Right lung (tissue), 5 donors: Measurements from ENCODE around the gene NANS. TPM values are rescaled to one million over a fixed set of nuclear protein-coding genes. Genes with fewer than 3 reads are reported as not detected.
"Not testable (repeated sequence)": the region's sequence is repeated elsewhere in the genome, so short reads cannot be mapped to it uniquely, and the experiment has no call there.

Experiments
- DNase-seq, 2 donors: peaks; one replicate each; pipeline ENCODE4 v3.0.0-alpha.2; 2013
- polyA plus RNA-seq, 5 donors: library from polyadenylated mRNA; unstranded; fragments of 120-200 nt; gene quantifications; one replicate each; pipeline versions ENCODE4 v1.2.1 to v1.2.3, GENCODE V29; 2013; ENCODE audit warnings: inconsistent platforms in 1 of 5, low replicate concordance in 1 of 5; ENCODE audit not compliant: insufficient read length in 5 of 5, insufficient read depth in 1 of 5

Gene NANS
- polyA plus RNA-seq, 5 donors, result 36.5 to 53.0 (median 39.9) TPM

- DNase-seq, result no peak
These were observed 39.6 kb downstream of the NANS start for GRCh38 chr9:98096091-98096490.

GRCh38 chr9:98097836-98098235, 41.3 kb downstream of the NANS start:
- DNase-seq, result no peak

GRCh38 chr9:98099346-98099745, 42.8 kb downstream of the NANS start:
- DNase-seq, result no peak

- DNase-seq, result no peak
These were observed 43.4 kb downstream of the NANS start for GRCh38 chr9:98099898-98100297.

- no peak for DNase-seq
These were observed 43.9 kb downstream of the NANS start for GRCh38 chr9:98100456-98100855.

- DNase-seq, result no peak
These were observed 44.9 kb downstream of the NANS start for GRCh38 chr9:98101416-98101815.

- DNase-seq, result no peak
These were observed 45.3 kb downstream of the NANS start for GRCh38 chr9:98101868-98102273.

- no peak for DNase-seq
These were observed 47.9 kb downstream of the NANS start for GRCh38 chr9:98104445-98104881.

GRCh38 chr9:98105006-98105405, 48.5 kb downstream of the NANS start:
- DNase-seq, result no peak

GRCh38 chr9:98107926-98108325, 51.4 kb downstream of the NANS start:
- DNase-seq, result no peak

GRCh38 chr9:98108531-98109031, 52.0 kb downstream of the NANS start:
- no peak for DNase-seq

- no peak for DNase-seq
These were observed 52.5 kb downstream of the NANS start for GRCh38 chr9:98109052-98109451.

- not testable (repeated sequence) for DNase-seq
These were observed 60.6 kb downstream of the NANS start for GRCh38 chr9:98117097-98117496.

GRCh38 chr9:98117984-98118639, 61.6 kb downstream of the NANS start:
- DNase-seq, result no peak

- peak; percentile 64 to 71 for DNase-seq
These were observed 62.4 kb downstream of the NANS start, which contains the start of gene TRIM14 for GRCh38 chr9:98118640-98119601. Gene TRIM14 (minus strand): TSS chr9:98119222. CDS start chr9:98119188, 34 bp downstream.

GRCh38 chr9:98120476-98120875, 63.9 kb downstream of the NANS start:
- DNase-seq, result no peak

GRCh38 chr9:98121058-98121457, 64.5 kb downstream of the NANS start:
- DNase-seq, result no peak

GRCh38 chr9:98124091-98124490, 67.6 kb downstream of the NANS start:
- not testable (repeated sequence) for DNase-seq

- DNase-seq, result no peak
These were observed 68.3 kb downstream of the NANS start for GRCh38 chr9:98124637-98125426.

- no peak for DNase-seq
These were observed 70.7 kb downstream of the NANS start for GRCh38 chr9:98127226-98127625.

GRCh38 chr9:98128316-98128715, 71.8 kb downstream of the NANS start:
- DNase-seq, result no peak

GRCh38 chr9:98129451-98129881, 72.9 kb downstream of the NANS start:
- no peak for DNase-seq
